H9 (cell line): ENCODE measurements around the gene MYL3. TPM values are rescaled to one million over a fixed set of nuclear protein-coding genes. Genes with fewer than 3 reads are reported as not detected.

Experiments
- DNase-seq: peaks from one replicate; pipeline ENCODE4 v3.0.0-alpha.2; 2017
- H2AFZ ChIP-seq: one replicate; pipeline ENCODE4 v1.6.1; 2013; ENCODE audit warnings: mild to moderate bottlenecking, low read length, control low read depth, moderate library complexity
- H2AK5ac ChIP-seq: 2 replicates; pipeline ENCODE4 v1.6.1; 2013; ENCODE audit warnings: low read length, control low read depth, mixed read lengths; ENCODE audit not compliant: insufficient read length
- H2BK120ac ChIP-seq: one replicate; pipeline ENCODE4 v1.6.1; 2013; ENCODE audit warnings: low read depth, mild to moderate bottlenecking, low read length, control low read depth, inconsistent platforms; ENCODE audit not compliant: poor library complexity, severe bottlenecking
- H2BK12ac ChIP-seq: 2 replicates; pipeline ENCODE4 v1.6.1; 2013; ENCODE audit warnings: low read length, control low read depth, mixed read lengths, low read depth; ENCODE audit not compliant: insufficient read length
- H2BK15ac ChIP-seq: 2 replicates; pipeline ENCODE4 v1.6.1; 2013; ENCODE audit warnings: low read depth, low read length, control low read depth
- H2BK20ac ChIP-seq: one replicate; pipeline ENCODE4 v1.6.1; 2013; ENCODE audit warnings: low read depth, mild to moderate bottlenecking, low read length, control low read depth, inconsistent platforms; ENCODE audit not compliant: poor library complexity, severe bottlenecking
- H2BK5ac ChIP-seq: 2 replicates; pipeline ENCODE4 v1.6.1; 2013; ENCODE audit warnings: low read length, control low read depth, mixed read lengths; ENCODE audit not compliant: insufficient read length
- H3K14ac ChIP-seq: 2 replicates; pipeline ENCODE4 v1.6.1; 2013; ENCODE audit warnings: low read length, control low read depth; ENCODE audit not compliant: insufficient read depth
- H3K18ac ChIP-seq: 2 replicates; pipeline ENCODE4 v1.6.1; 2013; ENCODE audit warnings: low read depth, mild to moderate bottlenecking, mixed read lengths, low read length, control low read depth; ENCODE audit not compliant: insufficient read length
- H3K23ac ChIP-seq: 2 replicates; pipeline ENCODE4 v1.6.1; 2013; ENCODE audit warnings: low read length, control low read depth, mixed read lengths, low read depth; ENCODE audit not compliant: insufficient read length
- H3K23me2 ChIP-seq: 2 replicates; pipeline ENCODE4 v1.6.1; 2013; ENCODE audit warnings: low read depth, mild to moderate bottlenecking, mixed read lengths, low read length, control low read depth; ENCODE audit not compliant: insufficient read length, poor library complexity, severe bottlenecking
- H3K27ac ChIP-seq: 2 replicates; pipeline ENCODE4 v1.5.1; 2013; ENCODE audit warnings: low read length, control low read depth, mixed read lengths, low read depth; ENCODE audit not compliant: insufficient read length
- H3K27me3 ChIP-seq: 2 replicates; pipeline ENCODE4 v1.6.1; 2013; ENCODE audit warnings: low read length, control low read depth, inconsistent platforms; ENCODE audit not compliant: insufficient read depth
- H3K4ac ChIP-seq: 2 replicates; pipeline ENCODE4 v1.6.1; 2013; ENCODE audit warnings: low read depth, mild to moderate bottlenecking, control low read depth, inconsistent platforms, low read length, moderate library complexity
- H3K4me1 ChIP-seq: 2 replicates; pipeline ENCODE4 v1.6.1; 2013; ENCODE audit warnings: low read length, control low read depth, inconsistent platforms; ENCODE audit not compliant: insufficient read depth
- H3K4me2 ChIP-seq: 2 replicates; pipeline ENCODE4 v1.6.1; 2013; ENCODE audit warnings: low read length, control low read depth, mixed read lengths; ENCODE audit not compliant: insufficient read length, insufficient read depth
- H3K56ac ChIP-seq: 2 replicates; pipeline ENCODE4 v1.6.1; 2013; ENCODE audit warnings: low read depth, mild to moderate bottlenecking, mixed read lengths, low read length, control low read depth; ENCODE audit not compliant: insufficient read length
- H3K79me1 ChIP-seq: 2 replicates; pipeline ENCODE4 v1.6.1; 2013; ENCODE audit warnings: low read depth, mild to moderate bottlenecking, moderate library complexity, low read length, control low read depth, inconsistent platforms; ENCODE audit not compliant: insufficient read depth, poor library complexity, severe bottlenecking
- H3K79me2 ChIP-seq: 2 replicates; pipeline ENCODE4 v1.6.1; 2013; ENCODE audit warnings: low read length, control low read depth, inconsistent platforms; ENCODE audit not compliant: insufficient read depth
- H3K9ac ChIP-seq: 2 replicates; pipeline ENCODE4 v1.6.1; 2013; ENCODE audit warnings: low read length, control low read depth, mixed read lengths; ENCODE audit not compliant: insufficient read length; ENCODE audit errors: extremely low read depth
- H3K9me3 ChIP-seq: one replicate; pipeline ENCODE4 v1.6.1; 2013; ENCODE audit warnings: low read depth, low read length, inconsistent platforms; ENCODE audit not compliant: control insufficient read depth
- H3T11ph ChIP-seq: one replicate; pipeline ENCODE4 v1.6.1; 2013; ENCODE audit warnings: mild to moderate bottlenecking, low read length, control low read depth, inconsistent platforms
- H4K20me1 ChIP-seq: one replicate; pipeline ENCODE4 v1.6.1; 2013; ENCODE audit not compliant: control insufficient read depth, insufficient read length, insufficient read depth
- H4K5ac ChIP-seq: 2 replicates; pipeline ENCODE4 v1.6.1; 2013; ENCODE audit warnings: low read depth, mild to moderate bottlenecking, mixed read lengths, low read length, control low read depth; ENCODE audit not compliant: insufficient read length
- H4K8ac ChIP-seq: replicated peaks from 2 replicates; pipeline ENCODE4 v1.6.1; 2013; ENCODE audit warnings: low read length, control low read depth, mixed read lengths, low read depth; ENCODE audit not compliant: insufficient read length
- H4K91ac ChIP-seq: 2 replicates; pipeline ENCODE4 v1.6.1; 2013; ENCODE audit warnings: low read depth, mild to moderate bottlenecking, moderate library complexity, mixed read lengths, low read length, control low read depth; ENCODE audit not compliant: insufficient read length
- H3K27ac Mint-ChIP-seq, 3 experiments: 2 replicates in 2 of 3; 3 replicates in 1 of 3; pipeline ENCODE4 v1.8.0; 2020 to 2021; ENCODE audit warnings: mixed read lengths in 3 of 3, mild to moderate bottlenecking in 1 of 3, moderate library complexity in 1 of 3
- H3K27me3 Mint-ChIP-seq: 2 replicates; pipeline ENCODE4 v1.8.0; 2021; ENCODE audit warnings: low read depth, mild to moderate bottlenecking, moderate library complexity, mixed read lengths
- H3K36me3 Mint-ChIP-seq, 3 experiments: 2 replicates in 2 of 3; 3 replicates in 1 of 3; pipeline ENCODE4 v1.8.0; 2020 to 2021; ENCODE audit warnings: low read depth in 3 of 3, mixed read lengths in 3 of 3; ENCODE audit not compliant: insufficient read depth in 1 of 3
- H3K4me1 Mint-ChIP-seq, 2 experiments: 2 replicates each; pipeline ENCODE4 v1.8.0; 2020; ENCODE audit warnings: mixed read lengths in 2 of 2
- H3K4me3 Mint-ChIP-seq, 2 experiments: 2 replicates in 1 of 2; 3 replicates in 1 of 2; pipeline ENCODE4 v1.8.0; 2020 to 2021; ENCODE audit warnings: mild to moderate bottlenecking in 2 of 2, mixed read lengths in 2 of 2, moderate library complexity in 1 of 2
- H3K9me3 Mint-ChIP-seq, 2 experiments: 2 replicates in 1 of 2; 3 replicates in 1 of 2; pipeline ENCODE4 v1.8.0; 2020; ENCODE audit warnings: mild to moderate bottlenecking in 2 of 2, mixed read lengths in 2 of 2, moderate library complexity in 1 of 2
- WGBS: extraction: QIAGEN DNeasy Blood & Tissue Kit; methylation state at CpG from one replicate; pipeline ENCODE4 v1.1.7; 2013; ENCODE audit warnings: missing lambda C conversion rate, low lambda C conversion rate, mixed read lengths; ENCODE audit not compliant: insufficient read length; ENCODE audit errors: extremely low coverage; 5-methylcytosine and 5-hydroxymethylcytosine counted together
- total RNA-seq: library from RNA; stranded (reverse); gene quantifications from 2 replicates; pipeline ENCODE4 v1.2.1, GENCODE V29; 2021
- TF ChIP-seq, protein P1 (sequence below): fragments of 200-600 bp; sonication (generic); conservative IDR thresholded peaks from 3 replicates; pipeline ENCODE4 v1.8.0; 2021; ENCODE audit warnings: antibody characterized with exemption, mild to moderate bottlenecking

Gene MYL3
- total RNA-seq, 1 experiment from 2014 or later = 0.24 TPM

DNA sequence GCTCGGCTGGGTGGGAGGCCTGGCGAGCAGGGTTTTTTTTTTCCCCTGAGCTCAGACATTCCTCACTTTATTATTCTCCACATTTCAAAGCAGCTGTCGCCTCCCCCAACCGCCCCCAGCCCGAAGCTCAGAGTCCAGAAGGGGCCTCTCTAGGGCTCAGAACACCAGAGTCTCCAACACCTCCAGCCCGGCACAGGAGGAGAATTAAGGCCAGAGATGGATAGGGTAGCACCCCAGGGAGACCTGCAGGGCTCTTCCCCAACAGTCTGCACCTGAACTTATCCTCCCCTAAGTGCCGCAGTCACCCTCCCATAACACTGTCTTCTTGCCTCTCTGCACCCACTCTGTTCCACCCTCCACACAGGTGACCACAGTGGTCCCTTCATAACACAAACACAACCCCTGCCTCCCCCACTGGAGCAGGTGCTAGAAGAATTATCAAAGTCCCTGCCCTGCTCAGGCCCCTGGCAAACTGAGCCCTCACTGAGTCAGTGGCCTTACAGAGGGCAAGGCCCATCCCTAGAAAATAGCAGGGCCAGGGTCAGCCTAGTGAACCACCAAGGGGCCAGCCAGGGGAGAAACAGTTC is 14.1 kb downstream of the MYL3 start:
- H3K36me3 Mint-ChIP-seq = no peaks in the 10 kb centered on the region
- Histone ChIP-seq H3K23ac (no peak overlapping the region), H3K56ac (no peak overlapping the region), H3K27ac (no peak overlapping the region), H3K4me1 (0 out of 2 replicates have a peak, but pooled peaks cover 2% of the 10 kb centered on the region), H3K79me2 (no peaks in the 10 kb centered on the region), H2BK20ac (no peak overlapping the region), H3T11ph (no peak overlapping the region), H4K91ac (no peak overlapping the region), H3K4ac (no peak overlapping the region), H4K5ac (no peak overlapping the region), H4K8ac (no peak overlapping the region), H3K9ac (no peak overlapping the region), H3K79me1 (no peaks in the 10 kb centered on the region), H2BK120ac (no peak overlapping the region), H2AFZ (no peak overlapping the region), H2BK15ac (no peak overlapping the region), H3K23me2 (peaks cover 6% of the 10 kb centered on the region), H2AK5ac (no peak overlapping the region), H3K27me3 (no peaks in the 10 kb centered on the region), H3K4me2 (no peak overlapping the region), H4K20me1 (no peaks in the 10 kb centered on the region), H3K9me3 (no peaks in the 10 kb centered on the region), H2BK12ac (no peak overlapping the region), H2BK5ac (no peak overlapping the region), H3K18ac (no peak overlapping the region), H3K14ac (no peak overlapping the region)
- no CpG with 5 or more reads among the region's 7 CpGs for WGBS
- H3K9me3 Mint-ChIP-seq = no peaks in the 10 kb centered on the region
- no peak for DNase-seq
- no peak overlapping the region for H3K4me3 Mint-ChIP-seq
- peaks cover 4% of the 10 kb centered on the region for H3K27me3 Mint-ChIP-seq
- TF ChIP-seq, protein P1, sequence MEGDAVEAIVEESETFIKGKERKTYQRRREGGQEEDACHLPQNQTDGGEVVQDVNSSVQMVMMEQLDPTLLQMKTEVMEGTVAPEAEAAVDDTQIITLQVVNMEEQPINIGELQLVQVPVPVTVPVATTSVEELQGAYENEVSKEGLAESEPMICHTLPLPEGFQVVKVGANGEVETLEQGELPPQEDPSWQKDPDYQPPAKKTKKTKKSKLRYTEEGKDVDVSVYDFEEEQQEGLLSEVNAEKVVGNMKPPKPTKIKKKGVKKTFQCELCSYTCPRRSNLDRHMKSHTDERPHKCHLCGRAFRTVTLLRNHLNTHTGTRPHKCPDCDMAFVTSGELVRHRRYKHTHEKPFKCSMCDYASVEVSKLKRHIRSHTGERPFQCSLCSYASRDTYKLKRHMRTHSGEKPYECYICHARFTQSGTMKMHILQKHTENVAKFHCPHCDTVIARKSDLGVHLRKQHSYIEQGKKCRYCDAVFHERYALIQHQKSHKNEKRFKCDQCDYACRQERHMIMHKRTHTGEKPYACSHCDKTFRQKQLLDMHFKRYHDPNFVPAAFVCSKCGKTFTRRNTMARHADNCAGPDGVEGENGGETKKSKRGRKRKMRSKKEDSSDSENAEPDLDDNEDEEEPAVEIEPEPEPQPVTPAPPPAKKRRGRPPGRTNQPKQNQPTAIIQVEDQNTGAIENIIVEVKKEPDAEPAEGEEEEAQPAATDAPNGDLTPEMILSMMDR = no peak
- H3K27ac Mint-ChIP-seq = peak overlapping the region in 1 of 3 experiments; percentile 17; a peak in 1 of 7 replicates
- peaks cover 14 to 24% of the 10 kb centered on the region in 2 experiments for H3K4me1 Mint-ChIP-seq
